HepG2 (cell line): ENCODE measurements around the gene GPM6B.

Experiments
- ATF7 ChIP-seq, 2 experiments: fragments of 450-650 bp in 1 of 2; sonication (generic) in 1 of 2; formaldehyde crosslinking in 1 of 2; IDR thresholded peaks; 2 replicates each; pipeline versions ENCODE4 v1.4.0 to v1.6.1; 2016 to 2020; ENCODE audit warnings: antibody characterized with exemption in 1 of 2, mild to moderate bottlenecking in 1 of 2, missing genetic modification reagents in 1 of 2
- KAT2B ChIP-seq: fragments of 150-350 bp; IDR thresholded peaks from 2 replicates; pipeline ENCODE4 v1.6.1; 2014; ENCODE audit warnings: low read depth, low read length, borderline replicate concordance
- POLR2AphosphoS5 ChIP-seq: IDR thresholded peaks from 2 replicates; pipeline ENCODE4 v1.6.1; 2012; ENCODE audit warnings: low read depth, low read length
- TF ChIP-seq, protein P1 (sequence below): sonication (generic); formaldehyde crosslinking; IDR thresholded peaks from 2 replicates; pipeline ENCODE4 v1.5.0; 2020; ENCODE audit warnings: mild to moderate bottlenecking, missing genetic modification reagents, moderate library complexity

DNA sequence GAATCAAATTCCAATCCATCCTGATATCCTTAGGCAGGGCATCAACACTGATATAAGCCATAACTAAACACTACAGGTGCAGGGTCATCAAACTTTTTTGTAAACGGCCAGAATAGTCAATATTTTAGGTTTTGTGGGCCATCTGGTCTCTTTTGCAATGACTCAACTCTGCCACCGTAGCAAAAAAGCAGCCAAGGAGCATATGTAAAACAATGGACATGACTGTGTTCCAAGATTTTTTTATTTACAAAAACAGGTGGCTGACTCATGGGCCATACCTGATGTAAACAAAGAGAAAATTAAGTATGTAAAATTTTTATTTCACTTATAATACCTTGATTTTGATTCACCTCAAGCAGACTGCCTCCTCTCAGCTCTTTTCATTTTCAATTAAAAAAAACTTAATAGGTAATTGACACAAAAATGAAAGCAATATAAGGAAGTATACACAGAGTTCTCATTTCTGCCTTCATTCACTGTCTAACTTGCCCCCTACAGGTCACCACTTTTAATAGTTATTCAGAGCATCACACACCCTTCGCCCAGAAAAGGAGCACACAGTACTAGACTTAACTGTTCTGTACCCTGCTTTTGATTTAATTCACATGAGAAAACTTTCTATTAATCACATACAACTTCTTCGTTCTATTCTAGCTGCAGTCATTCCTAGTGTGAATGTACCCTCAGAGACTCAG is 35.3 kb upstream of the GPM6B start:
- TF ChIP-seq POLR2AphosphoS5 (no peak), ATF7 (IDR thresholded peaks at IDR 0.05) (no peak), ATF7 (CRISPR knock-in tag; IDR thresholded peaks at IDR 0.05) (no peak), KAT2B (no peak)
- TF ChIP-seq, protein P1, sequence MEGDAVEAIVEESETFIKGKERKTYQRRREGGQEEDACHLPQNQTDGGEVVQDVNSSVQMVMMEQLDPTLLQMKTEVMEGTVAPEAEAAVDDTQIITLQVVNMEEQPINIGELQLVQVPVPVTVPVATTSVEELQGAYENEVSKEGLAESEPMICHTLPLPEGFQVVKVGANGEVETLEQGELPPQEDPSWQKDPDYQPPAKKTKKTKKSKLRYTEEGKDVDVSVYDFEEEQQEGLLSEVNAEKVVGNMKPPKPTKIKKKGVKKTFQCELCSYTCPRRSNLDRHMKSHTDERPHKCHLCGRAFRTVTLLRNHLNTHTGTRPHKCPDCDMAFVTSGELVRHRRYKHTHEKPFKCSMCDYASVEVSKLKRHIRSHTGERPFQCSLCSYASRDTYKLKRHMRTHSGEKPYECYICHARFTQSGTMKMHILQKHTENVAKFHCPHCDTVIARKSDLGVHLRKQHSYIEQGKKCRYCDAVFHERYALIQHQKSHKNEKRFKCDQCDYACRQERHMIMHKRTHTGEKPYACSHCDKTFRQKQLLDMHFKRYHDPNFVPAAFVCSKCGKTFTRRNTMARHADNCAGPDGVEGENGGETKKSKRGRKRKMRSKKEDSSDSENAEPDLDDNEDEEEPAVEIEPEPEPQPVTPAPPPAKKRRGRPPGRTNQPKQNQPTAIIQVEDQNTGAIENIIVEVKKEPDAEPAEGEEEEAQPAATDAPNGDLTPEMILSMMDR (CRISPR knock-in tag): no peak
